ENCODE data around the gene SLC22A31.

The SLC22A31 gene

GRCh38 chr16:89161763-89162713 lies 38.3 kb downstream of the SLC22A31 start:
- H3K9me3 ChIP-seq: no peaks in the 10 kb centered on the region
- peaks cover 2% of the 10 kb centered on the region for H3K27me3 ChIP-seq
- H3K36me3 ChIP-seq: no peaks in the 10 kb centered on the region
- no peak for TF ChIP-seq CTCF (IDR thresholded peaks at IDR 0.05)
- no peaks in the 10 kb centered on the region for H3K4me1 ChIP-seq (ENCODE audit: control insufficient read depth in 1 of 2, insufficient read depth in 1 of 2, low read depth in 1 of 2, low read length in 1 of 2)
- H3K4me3 ChIP-seq (ENCODE audit: low read depth in 1 of 2, low read length in 1 of 2): no peak overlapping the region
- H3K27ac ChIP-seq: no peak overlapping the region

GRCh38 chr16:89160977-89161701 lies 39.2 kb downstream of the SLC22A31 start:
- Histone ChIP-seq H3K4me3 (ENCODE audit: low read depth in 1 of 2, low read length in 1 of 2) (no peak overlapping the region), H3K27ac (no peak overlapping the region), H3K4me1 (ENCODE audit: control insufficient read depth in 1 of 2, insufficient read depth in 1 of 2, low read depth in 1 of 2, low read length in 1 of 2) (no peaks in the 10 kb centered on the region), H3K36me3 (no peaks in the 10 kb centered on the region), H3K9me3 (no peaks in the 10 kb centered on the region), H3K27me3 (peaks cover 11% of the 10 kb centered on the region)
- no peak for TF ChIP-seq CTCF (IDR thresholded peaks at IDR 0.05)

GRCh38 chr16:89159850-89160354 lies 40.4 kb downstream of the SLC22A31 start:
- no peak for TF ChIP-seq CTCF (IDR thresholded peaks at IDR 0.05)
- H3K4me3 ChIP-seq (ENCODE audit: low read depth in 1 of 2, low read length in 1 of 2): no peak overlapping the region
- no peak overlapping the region for H3K27ac ChIP-seq
- H3K27me3 ChIP-seq: peaks cover 22% of the 10 kb centered on the region
- no peaks in the 10 kb centered on the region for H3K4me1 ChIP-seq (ENCODE audit: control insufficient read depth in 1 of 2, insufficient read depth in 1 of 2, low read depth in 1 of 2, low read length in 1 of 2)
- no peaks in the 10 kb centered on the region for H3K36me3 ChIP-seq
- no peaks in the 10 kb centered on the region for H3K9me3 ChIP-seq

- no peak overlapping the region for H3K4me3 ChIP-seq (ENCODE audit: low read depth in 1 of 2, low read length in 1 of 2)
- H3K9me3 ChIP-seq: no peaks in the 10 kb centered on the region
- no peak for TF ChIP-seq CTCF (IDR thresholded peaks at IDR 0.05)
- no peaks in the 10 kb centered on the region for H3K36me3 ChIP-seq
- peaks cover 22% of the 10 kb centered on the region for H3K27me3 ChIP-seq
- no peak overlapping the region for H3K27ac ChIP-seq
- H3K4me1 ChIP-seq (ENCODE audit: control insufficient read depth in 1 of 2, insufficient read depth in 1 of 2, low read depth in 1 of 2, low read length in 1 of 2): no peaks in the 10 kb centered on the region
Observed at GRCh38 chr16:89159066-89159849, 41.1 kb downstream of the SLC22A31 start.

- H3K4me1 ChIP-seq (ENCODE audit: control insufficient read depth in 1 of 2, insufficient read depth in 1 of 2, low read depth in 1 of 2, low read length in 1 of 2): no peaks in the 10 kb centered on the region
- no peaks in the 10 kb centered on the region for H3K9me3 ChIP-seq
- peaks cover 22% of the 10 kb centered on the region for H3K27me3 ChIP-seq
- H3K4me3 ChIP-seq (ENCODE audit: low read depth in 1 of 2, low read length in 1 of 2): no peak overlapping the region
- no peaks in the 10 kb centered on the region for H3K36me3 ChIP-seq
- no peak overlapping the region for H3K27ac ChIP-seq
- TF ChIP-seq CTCF (IDR thresholded peaks at IDR 0.05): no peak
Observed at GRCh38 chr16:89157778-89158177, 42.6 kb downstream of the SLC22A31 start.
